CD4-positive, alpha-beta T cell (primary cell): ENCODE data around the gene MBOAT1. TPM values are rescaled to one million over a fixed set of nuclear protein-coding genes. Genes with fewer than 3 reads are reported as not detected.

Source experiments
- ATAC-seq: fragments of 200-7000 bp; cut with Tn5 transposase; one replicate; pipeline ENCODE4 v1.10.0; 2022; ENCODE audit warnings: mild to moderate bottlenecking; ENCODE audit not compliant: poor library complexity
- CTCF ChIA-PET: fragments of 350-600 bp; sonication (Branson Sonifier 250); formaldehyde crosslinking; loops from one replicate; lab custom pipeline; 2021; ENCODE audit warnings: antibody characterized with exemption, inconsistent platforms; lab: Charles Lee
- POLR2A ChIA-PET: fragments of 350-600 bp; sonication (Branson Sonifier 250); formaldehyde crosslinking; loops from one replicate; lab custom pipeline; 2021; ENCODE audit warnings: antibody characterized with exemption, inconsistent platforms; lab: Charles Lee
- DNase-seq, 14 experiments: peaks; one replicate each; pipeline ENCODE4 v3.0.0-alpha.2; 2013 to 2020; ENCODE audit warnings: mixed read lengths in 2 of 14
- H3K27ac ChIP-seq, 2 donors: one replicate each; pipeline versions ENCODE4 v1.5.1 to v1.7.0; 2013; ENCODE audit warnings: low read length in 2 of 2, low read depth in 1 of 2, mild to moderate bottlenecking in 1 of 2
- H3K27me3 ChIP-seq, 2 experiments: 1 replicate in 1 of 2; 2 replicates in 1 of 2; pipeline versions ENCODE4 v1.6.1 to v1.7.0; 2013; ENCODE audit warnings: low read length in 2 of 2, control low read depth in 1 of 2, mild to moderate bottlenecking in 1 of 2, moderate library complexity in 1 of 2; ENCODE audit not compliant: insufficient read depth in 2 of 2, control insufficient read depth in 1 of 2
- H3K36me3 ChIP-seq: one replicate; pipeline ENCODE4 v1.6.1; 2013; ENCODE audit warnings: low read length, control low read depth; ENCODE audit not compliant: insufficient read depth
- H3K4me1 ChIP-seq: one replicate; pipeline ENCODE4 v1.6.1; 2013; ENCODE audit warnings: low read length, control low read depth; ENCODE audit not compliant: insufficient read depth
- H3K4me3 ChIP-seq: one replicate; pipeline ENCODE4 v1.5.1; 2013; ENCODE audit warnings: mild to moderate bottlenecking, low read length, moderate library complexity
- H3K9me3 ChIP-seq, 2 experiments: 1 replicate in 1 of 2; 2 replicates in 1 of 2; pipeline versions ENCODE4 v1.6.1 to v1.7.0; 2013; ENCODE audit warnings: low read length in 2 of 2, mild to moderate bottlenecking in 2 of 2, control low read depth in 1 of 2, moderate library complexity in 1 of 2; ENCODE audit not compliant: control insufficient read depth in 1 of 2, insufficient read depth in 1 of 2
- H3K27ac Mint-ChIP-seq: one replicate; pipeline ENCODE4 v1.8.0; 2020; ENCODE audit warnings: mixed read lengths
- H3K27me3 Mint-ChIP-seq: one replicate; pipeline ENCODE4 v1.8.0; 2021; ENCODE audit warnings: mixed read lengths
- H3K36me3 Mint-ChIP-seq: one replicate; pipeline ENCODE4 v1.8.0; 2021; ENCODE audit warnings: low read depth, mixed read lengths
- H3K4me1 Mint-ChIP-seq: one replicate; pipeline ENCODE4 v1.8.0; 2021; ENCODE audit warnings: low read depth, mixed read lengths
- H3K4me3 Mint-ChIP-seq: one replicate; pipeline ENCODE4 v1.8.0; 2020; ENCODE audit warnings: mild to moderate bottlenecking, mixed read lengths
- H3K9me3 Mint-ChIP-seq: one replicate; pipeline ENCODE4 v1.8.0; 2020; ENCODE audit warnings: mixed read lengths
- intact Hi-C, 2 experiments: fragments of 100-400 bp; cut with DNase I in 1 of 2; cut with micrococcal nuclease in 1 of 2; formaldehyde crosslinking; loops; one replicate each; pipeline versions ENCODE4 v1.15.1 to v1.9.0; 2023 to 2025; cut with DNase I, micrococcal nuclease
- total RNA-seq, 174 experiments: library from RNA in 2 of 174; stranded (reverse) in 2 of 174; gene quantifications; one replicate each; pipeline ENCODE4 v1.2.3 and lab custom pipeline; 2021 to 2026
- TF ChIP-seq, protein P1 (sequence below): fragments of 200-600 bp; IDR thresholded peaks from one replicate; pipeline ENCODE4 v1.8.0; 2022; ENCODE audit warnings: antibody characterized with exemption, mild to moderate bottlenecking

MBOAT1 gene
- total RNA-seq, 2 experiments from 2014 or later = 17.2 to 18.5 TPM

DNA sequence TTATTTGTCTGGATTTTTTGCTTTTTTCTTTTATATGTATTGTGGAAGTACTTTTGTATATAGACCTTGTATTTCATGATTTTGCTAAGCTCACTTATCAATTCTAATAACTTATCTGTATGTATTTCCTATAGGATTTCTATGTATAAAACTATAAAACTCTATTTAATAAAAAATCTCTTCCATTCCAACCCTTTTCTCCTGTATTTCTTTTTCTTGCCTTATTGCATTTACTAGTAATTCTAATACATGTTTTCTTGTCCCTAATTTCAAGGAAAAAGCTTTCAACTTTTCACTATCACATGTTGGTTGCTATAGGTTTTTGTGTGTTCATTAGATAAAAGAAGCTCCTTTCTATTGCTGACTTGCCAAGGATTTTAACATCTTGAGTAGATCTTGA is 125.3 kb downstream of the MBOAT1 start:
- Mint-ChIP-seq H3K4me3 (no peak overlapping the region), H3K9me3 (no peaks in the 10 kb centered on the region), H3K27me3 (no peaks in the 10 kb centered on the region), H3K36me3 (no peaks in the 10 kb centered on the region), H3K27ac (no peak overlapping the region), H3K4me1 (no peaks in the 10 kb centered on the region)
- no peak for ATAC-seq
- Histone ChIP-seq H3K4me1 (no peaks in the 10 kb centered on the region), H3K36me3 (no peaks in the 10 kb centered on the region), H3K9me3 (peaks cover 0 to 11% of the 10 kb centered on the region in 2 experiments), H3K27ac (no peak overlapping the region), H3K4me3 (no peak overlapping the region), H3K27me3 (no peaks in the 10 kb centered on the region)
- no peak for DNase-seq
- TF ChIP-seq, protein P1, sequence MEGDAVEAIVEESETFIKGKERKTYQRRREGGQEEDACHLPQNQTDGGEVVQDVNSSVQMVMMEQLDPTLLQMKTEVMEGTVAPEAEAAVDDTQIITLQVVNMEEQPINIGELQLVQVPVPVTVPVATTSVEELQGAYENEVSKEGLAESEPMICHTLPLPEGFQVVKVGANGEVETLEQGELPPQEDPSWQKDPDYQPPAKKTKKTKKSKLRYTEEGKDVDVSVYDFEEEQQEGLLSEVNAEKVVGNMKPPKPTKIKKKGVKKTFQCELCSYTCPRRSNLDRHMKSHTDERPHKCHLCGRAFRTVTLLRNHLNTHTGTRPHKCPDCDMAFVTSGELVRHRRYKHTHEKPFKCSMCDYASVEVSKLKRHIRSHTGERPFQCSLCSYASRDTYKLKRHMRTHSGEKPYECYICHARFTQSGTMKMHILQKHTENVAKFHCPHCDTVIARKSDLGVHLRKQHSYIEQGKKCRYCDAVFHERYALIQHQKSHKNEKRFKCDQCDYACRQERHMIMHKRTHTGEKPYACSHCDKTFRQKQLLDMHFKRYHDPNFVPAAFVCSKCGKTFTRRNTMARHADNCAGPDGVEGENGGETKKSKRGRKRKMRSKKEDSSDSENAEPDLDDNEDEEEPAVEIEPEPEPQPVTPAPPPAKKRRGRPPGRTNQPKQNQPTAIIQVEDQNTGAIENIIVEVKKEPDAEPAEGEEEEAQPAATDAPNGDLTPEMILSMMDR = no peak
- POLR2A ChIA-PET = no interaction called here
- CTCF ChIA-PET = no interaction called here
- intact Hi-C loops = no loop called here

DNA sequence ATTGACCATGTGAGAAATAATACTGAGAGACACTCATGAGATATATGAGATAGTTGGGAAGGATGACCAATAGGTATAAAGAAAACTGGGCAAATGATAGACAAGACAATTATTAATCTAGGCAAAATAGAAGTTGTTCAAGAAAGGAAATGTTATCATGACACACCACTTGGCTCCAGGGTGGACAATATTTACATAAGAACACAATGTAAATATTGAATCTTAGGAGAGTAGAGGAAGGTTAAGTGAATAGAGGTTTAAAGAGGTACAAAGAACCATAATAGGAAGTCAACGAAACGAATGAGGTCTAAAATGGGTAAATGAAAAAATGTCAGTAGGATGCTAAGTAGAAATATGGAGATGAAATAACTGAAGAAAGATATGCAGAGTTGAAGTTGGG is 126.5 kb downstream of the MBOAT1 start:
- intact Hi-C loops = no loop called here
- no peak overlapping the region for H3K27ac Mint-ChIP-seq
- no peak for DNase-seq
- H3K36me3 Mint-ChIP-seq = no peaks in the 10 kb centered on the region
- Histone ChIP-seq H3K27me3 (no peaks in the 10 kb centered on the region), H3K27ac (no peak overlapping the region), H3K4me3 (no peak overlapping the region), H3K9me3 (peaks cover 0 to 11% of the 10 kb centered on the region in 2 experiments), H3K36me3 (no peaks in the 10 kb centered on the region), H3K4me1 (no peaks in the 10 kb centered on the region)
- H3K4me1 Mint-ChIP-seq = no peaks in the 10 kb centered on the region
- H3K4me3 Mint-ChIP-seq = no peak overlapping the region
- no peak for ATAC-seq
- no peaks in the 10 kb centered on the region for H3K27me3 Mint-ChIP-seq
- TF ChIP-seq, protein P1 = no peak
- CTCF ChIA-PET = no interaction called here
- H3K9me3 Mint-ChIP-seq = no peaks in the 10 kb centered on the region
- POLR2A ChIA-PET = no interaction called here

DNA sequence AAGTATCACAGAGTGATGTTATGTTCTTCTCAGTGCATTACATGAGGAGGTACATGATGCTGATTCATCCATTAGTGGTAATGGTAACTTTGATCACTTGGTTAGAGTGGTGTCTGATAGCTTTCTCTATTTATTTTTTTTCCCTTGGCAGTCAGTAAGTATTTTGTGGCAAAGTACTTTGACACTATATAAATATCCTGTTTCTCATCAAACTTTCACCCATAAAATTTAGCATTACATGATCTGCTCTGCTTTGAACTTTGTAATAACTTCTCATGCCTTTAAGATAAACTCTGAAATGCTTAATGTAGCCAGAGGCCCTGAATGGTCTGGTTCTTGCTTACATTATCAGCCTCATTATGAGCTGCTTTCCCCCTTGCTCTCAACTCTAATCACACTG is 127.9 kb downstream of the MBOAT1 start:
- no peaks in the 10 kb centered on the region for H3K27me3 ChIP-seq
- intact Hi-C loops = no loop called here
- H3K4me3 Mint-ChIP-seq = no peak overlapping the region
- no peaks in the 10 kb centered on the region for H3K36me3 Mint-ChIP-seq
- H3K27ac ChIP-seq = no peak overlapping the region
- H3K9me3 Mint-ChIP-seq = peaks cover 3% of the 10 kb centered on the region
- H3K4me1 Mint-ChIP-seq = no peaks in the 10 kb centered on the region
- no peak overlapping the region for H3K27ac Mint-ChIP-seq
- H3K9me3 ChIP-seq = peaks cover 0 to 11% of the 10 kb centered on the region in 2 experiments
- ATAC-seq = no peak
- no peak overlapping the region for H3K4me3 ChIP-seq
- no peaks in the 10 kb centered on the region for H3K4me1 ChIP-seq
- POLR2A ChIA-PET = no interaction called here
- CTCF ChIA-PET = no interaction called here
- H3K36me3 ChIP-seq = no peaks in the 10 kb centered on the region
- DNase-seq = no peak
- no peaks in the 10 kb centered on the region for H3K27me3 Mint-ChIP-seq
- TF ChIP-seq, protein P1 = no peak
